ENCODE measurements around the gene NUP210. TPM values are rescaled to one million over a fixed set of nuclear protein-coding genes. Genes with fewer than 3 reads are reported as not detected.

Gene NUP210
- total RNA-seq, 4 donors from 2014 or later: 9.8 to 24.6 (median 17.7) TPM

DNA sequence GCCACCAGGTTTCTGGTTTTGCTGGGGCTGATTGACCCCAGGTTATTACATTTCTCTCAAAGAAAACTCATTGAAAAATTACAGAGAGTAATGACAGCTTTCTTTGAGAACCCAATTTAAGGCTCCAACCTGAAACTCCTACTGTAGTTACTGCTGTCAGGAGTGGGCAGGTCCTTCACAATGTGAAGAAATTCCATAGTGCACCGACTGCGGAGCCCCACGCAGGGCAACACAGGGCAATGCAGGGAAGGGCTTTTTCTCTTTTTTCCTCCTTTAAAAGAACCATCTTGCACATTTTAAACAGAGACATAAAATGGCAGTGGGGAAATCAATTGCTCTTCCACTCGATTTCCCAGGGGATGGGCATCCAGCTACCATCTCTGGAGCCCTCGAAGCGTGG is 74.3 kb downstream of the NUP210 start:
- intact Hi-C loops (cut with DNase I): no loop called here
- DNase-seq: no peak
- 93 to 94% methylated on average over 6 of the region's 6 CpGs for WGBS, 2 donors
- Histone ChIP-seq H3K36me3 (no peaks in the 10 kb centered on the region), H3K4me1 (no peaks in the 10 kb centered on the region), H3K27me3 (no peaks in the 10 kb centered on the region), H3K9me3 (no peaks in the 10 kb centered on the region), H3K27ac (no peak overlapping the region), H3K4me3 (replicated peaks in 1 of 3) (no peak overlapping the region)
- no peak for TF ChIP-seq POLR2A (IDR thresholded peaks at IDR 0.05)
- TF ChIP-seq, protein P1, sequence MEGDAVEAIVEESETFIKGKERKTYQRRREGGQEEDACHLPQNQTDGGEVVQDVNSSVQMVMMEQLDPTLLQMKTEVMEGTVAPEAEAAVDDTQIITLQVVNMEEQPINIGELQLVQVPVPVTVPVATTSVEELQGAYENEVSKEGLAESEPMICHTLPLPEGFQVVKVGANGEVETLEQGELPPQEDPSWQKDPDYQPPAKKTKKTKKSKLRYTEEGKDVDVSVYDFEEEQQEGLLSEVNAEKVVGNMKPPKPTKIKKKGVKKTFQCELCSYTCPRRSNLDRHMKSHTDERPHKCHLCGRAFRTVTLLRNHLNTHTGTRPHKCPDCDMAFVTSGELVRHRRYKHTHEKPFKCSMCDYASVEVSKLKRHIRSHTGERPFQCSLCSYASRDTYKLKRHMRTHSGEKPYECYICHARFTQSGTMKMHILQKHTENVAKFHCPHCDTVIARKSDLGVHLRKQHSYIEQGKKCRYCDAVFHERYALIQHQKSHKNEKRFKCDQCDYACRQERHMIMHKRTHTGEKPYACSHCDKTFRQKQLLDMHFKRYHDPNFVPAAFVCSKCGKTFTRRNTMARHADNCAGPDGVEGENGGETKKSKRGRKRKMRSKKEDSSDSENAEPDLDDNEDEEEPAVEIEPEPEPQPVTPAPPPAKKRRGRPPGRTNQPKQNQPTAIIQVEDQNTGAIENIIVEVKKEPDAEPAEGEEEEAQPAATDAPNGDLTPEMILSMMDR (IDR thresholded peaks at IDR 0.05): no peak

DNA sequence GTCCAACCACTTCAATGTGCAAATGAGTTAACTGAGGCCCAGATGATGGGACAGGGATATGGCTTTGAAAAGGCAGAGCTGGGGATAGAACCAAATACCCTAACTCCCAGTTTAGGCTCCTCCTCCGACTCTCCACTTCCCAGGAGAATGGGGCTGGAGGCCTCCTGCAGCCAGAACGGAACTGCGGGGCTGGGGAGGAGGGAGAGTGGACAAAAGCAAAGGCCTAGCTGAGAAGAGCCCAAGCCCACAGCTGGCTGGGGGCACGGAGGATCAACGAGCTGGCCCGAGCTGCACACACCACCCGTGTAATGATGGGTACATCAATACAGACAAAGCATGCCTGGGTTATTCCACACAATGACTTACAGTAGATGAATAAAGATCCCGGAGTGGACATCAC is 74.8 kb downstream of the NUP210 start:
- intact Hi-C loops (cut with DNase I): no loop called here
- H3K9me3 ChIP-seq: no peaks in the 10 kb centered on the region
- no peaks in the 10 kb centered on the region for H3K36me3 ChIP-seq
- WGBS, 2 donors: 93 to 96% methylated on average over 8 of the region's 8 CpGs
- no peak overlapping the region for H3K27ac ChIP-seq
- no peak for DNase-seq
- TF ChIP-seq POLR2A (IDR thresholded peaks at IDR 0.05): no peak
- TF ChIP-seq, protein P1 (IDR thresholded peaks at IDR 0.05): no peak
- no peaks in the 10 kb centered on the region for H3K4me1 ChIP-seq
- H3K4me3 ChIP-seq (replicated peaks in 1 of 3): no peak overlapping the region
- H3K27me3 ChIP-seq: no peaks in the 10 kb centered on the region

DNA sequence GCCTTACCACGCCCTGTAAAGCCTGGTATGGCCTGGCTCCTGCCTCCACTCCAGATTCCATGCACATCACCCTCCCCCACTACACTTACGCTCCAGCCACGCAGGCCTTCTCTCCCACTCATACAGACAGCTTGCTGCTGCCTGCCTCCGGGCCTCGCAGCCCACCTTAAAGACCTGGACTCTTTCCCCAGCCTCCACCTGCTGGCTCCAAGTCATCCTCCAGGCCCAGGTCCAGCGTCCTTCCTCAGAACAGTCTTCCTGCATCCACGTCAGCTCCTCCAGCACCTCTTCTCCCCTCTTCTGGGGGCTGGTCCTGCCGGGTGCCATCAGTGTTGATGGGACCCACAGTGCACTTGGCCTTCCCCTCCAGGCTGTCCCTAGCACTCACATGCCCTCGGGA is 75.5 kb downstream of the NUP210 start:
- intact Hi-C loops (cut with DNase I): no loop called here
- TF ChIP-seq, protein P1 (IDR thresholded peaks at IDR 0.05): no peak
- no peak for TF ChIP-seq POLR2A (IDR thresholded peaks at IDR 0.05)
- WGBS, 2 donors: 93% methylated on average over 9 of the region's 9 CpGs
- H3K4me1 ChIP-seq: no peaks in the 10 kb centered on the region
- H3K27ac ChIP-seq: no peak overlapping the region
- H3K36me3 ChIP-seq: no peaks in the 10 kb centered on the region
- H3K4me3 ChIP-seq (replicated peaks in 1 of 3): no peak overlapping the region
- no peaks in the 10 kb centered on the region for H3K27me3 ChIP-seq
- no peak for DNase-seq
- H3K9me3 ChIP-seq: no peaks in the 10 kb centered on the region

DNA sequence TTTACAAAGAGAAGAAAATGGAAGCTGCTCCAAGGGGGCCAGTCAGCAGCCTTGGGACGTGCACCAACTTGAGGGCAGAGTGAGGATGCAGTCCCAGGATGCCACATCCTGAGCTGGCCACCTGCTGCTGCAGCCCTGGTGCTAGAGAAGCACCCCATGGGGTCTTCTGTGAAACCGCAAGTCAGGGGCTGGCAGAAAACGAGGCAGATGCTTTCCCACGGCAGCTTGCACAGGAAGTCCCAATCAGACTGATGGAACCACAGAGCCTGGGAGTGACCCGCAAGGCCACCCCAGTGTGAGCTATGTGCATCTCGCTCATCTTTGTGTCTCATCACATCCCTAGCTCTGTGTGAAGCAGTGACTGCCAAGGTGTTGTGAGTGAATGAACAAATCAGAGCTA is 76.5 kb downstream of the NUP210 start:
- intact Hi-C loops (cut with DNase I): no loop called here
- Histone ChIP-seq H3K27me3 (no peaks in the 10 kb centered on the region), H3K27ac (no peak overlapping the region), H3K4me1 (no peaks in the 10 kb centered on the region), H3K4me3 (replicated peaks in 1 of 3) (no peak overlapping the region), H3K9me3 (no peaks in the 10 kb centered on the region), H3K36me3 (no peaks in the 10 kb centered on the region)
- no peak for DNase-seq
- no peak for TF ChIP-seq POLR2A (IDR thresholded peaks at IDR 0.05)
- TF ChIP-seq, protein P1 (IDR thresholded peaks at IDR 0.05): no peak
- 80 to 86% methylated on average over 6 of the region's 6 CpGs for WGBS, 2 donors

DNA sequence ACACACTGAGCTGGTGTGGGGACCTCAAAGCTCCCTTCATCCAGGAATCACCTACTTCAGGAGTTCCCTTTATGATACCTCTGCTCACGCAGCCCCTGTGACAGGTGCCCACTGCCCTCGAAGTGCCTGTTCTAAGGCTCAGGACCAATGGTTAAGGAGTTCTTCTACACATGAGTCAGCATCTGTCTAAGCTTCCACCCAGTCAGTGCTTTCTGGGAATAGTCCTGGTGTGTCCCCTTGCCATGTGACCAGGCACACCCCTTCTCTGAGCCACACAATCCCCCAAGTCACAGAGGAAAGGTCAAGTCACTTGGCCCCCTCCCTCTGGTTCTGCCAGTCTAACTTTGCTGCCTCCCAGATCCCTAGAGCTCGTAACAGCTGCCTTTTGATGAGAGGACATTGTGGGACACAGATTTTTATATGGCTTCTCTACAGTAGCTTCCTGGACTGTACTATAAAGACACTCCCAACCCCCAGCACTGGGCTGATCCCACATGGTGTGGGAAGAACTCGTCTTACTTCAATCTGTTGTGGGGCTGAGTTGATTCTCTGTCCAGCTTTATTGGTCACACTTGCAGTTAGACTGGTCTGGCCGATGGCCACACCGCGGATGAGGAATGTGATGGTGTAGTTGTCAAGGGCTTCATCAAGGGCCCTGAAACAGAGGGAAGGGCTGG is 78.8 kb downstream of the NUP210 start:
- Histone ChIP-seq H3K27ac (no peak overlapping the region), H3K4me1 (no peaks in the 10 kb centered on the region), H3K36me3 (no peaks in the 10 kb centered on the region), H3K27me3 (no peaks in the 10 kb centered on the region), H3K4me3 (replicated peaks in 1 of 3) (no peak overlapping the region), H3K9me3 (no peaks in the 10 kb centered on the region)
- intact Hi-C loops (cut with DNase I): no loop called here
- no peak for TF ChIP-seq POLR2A (IDR thresholded peaks at IDR 0.05)
- TF ChIP-seq, protein P1 (IDR thresholded peaks at IDR 0.05): no peak
- no peak for DNase-seq
- WGBS, 2 donors: 84 to 93% methylated on average over 7 of the region's 7 CpGs

Measured in thyroid gland (tissue), 4 donors.